Hepatocyte (in vitro differentiated cells): Measurements from ENCODE around the gene GALNT8. TPM values are rescaled to one million over a fixed set of nuclear protein-coding genes. Genes with fewer than 3 reads are reported as not detected.

Experiments
- DNase-seq: peaks from one replicate; pipeline ENCODE4 v3.0.0-alpha.2; 2016; ENCODE audit warnings: low spot score
- H2AFZ ChIP-seq: fragments of 200-600 bp; sonication (generic); 2 replicates; pipeline ENCODE4 v1.6.0; 2016; ENCODE audit warnings: antibody characterized with exemption, mild to moderate bottlenecking
- H3K27ac ChIP-seq: fragments of 200-600 bp; sonication (generic); 2 replicates; pipeline ENCODE4 v1.5.1; 2016; ENCODE audit warnings: mild to moderate bottlenecking
- H3K27me3 ChIP-seq: fragments of 200-600 bp; sonication (generic); 2 replicates; pipeline ENCODE4 v1.6.1; 2016
- H3K36me3 ChIP-seq: fragments of 200-600 bp; sonication (generic); replicated peaks from 2 replicates; pipeline ENCODE4 v1.5.1; 2016; ENCODE audit warnings: low read depth; ENCODE audit not compliant: insufficient read depth
- H3K4me1 ChIP-seq: fragments of 200-600 bp; sonication (generic); 2 replicates; pipeline ENCODE4 v1.5.1; 2016; ENCODE audit warnings: mild to moderate bottlenecking, moderate library complexity; ENCODE audit not compliant: insufficient read depth
- H3K4me2 ChIP-seq: fragments of 200-600 bp; sonication (generic); 2 replicates; pipeline ENCODE4 v1.6.0; 2016
- H3K4me3 ChIP-seq: fragments of 200-600 bp; sonication (generic); 2 replicates; pipeline ENCODE4 v1.5.1; 2016; ENCODE audit warnings: mild to moderate bottlenecking
- H3K79me2 ChIP-seq: fragments of 200-600 bp; sonication (generic); 2 replicates; pipeline ENCODE4 v1.6.0; 2017; ENCODE audit warnings: mild to moderate bottlenecking
- H3K9me2 ChIP-seq: fragments of 200-600 bp; sonication (generic); replicated peaks from 2 replicates; pipeline ENCODE4 v1.6.0; 2017; ENCODE audit warnings: mild to moderate bottlenecking; ENCODE audit not compliant: insufficient read depth
- H3K9me3 ChIP-seq: fragments of 200-600 bp; sonication (generic); 2 replicates; pipeline ENCODE4 v1.5.1; 2016; ENCODE audit warnings: low read depth, mild to moderate bottlenecking
- H4K20me1 ChIP-seq: fragments of 200-600 bp; sonication (generic); 2 replicates; pipeline ENCODE4 v1.6.0; 2016; ENCODE audit warnings: mild to moderate bottlenecking; ENCODE audit not compliant: insufficient read depth, poor library complexity, severe bottlenecking
- EZH2 ChIP-seq: fragments of 200-600 bp; sonication (generic); IDR thresholded peaks from 2 replicates; pipeline ENCODE4 v1.6.1; 2016; ENCODE audit warnings: antibody characterized with exemption, mild to moderate bottlenecking, borderline replicate concordance
- EZH2phosphoT487 ChIP-seq: fragments of 200-600 bp; sonication (generic); IDR thresholded peaks from one replicate; pipeline ENCODE4 v1.6.1; 2018; ENCODE audit warnings: antibody characterized with exemption, mild to moderate bottlenecking, low read depth, moderate library complexity; ENCODE audit not compliant: unreplicated experiment, severe bottlenecking
- WGBS: methylation state at CpG from one replicate; pipeline ENCODE4 v1.1.6; 2016; ENCODE audit warnings: low lambda C conversion rate; ENCODE audit errors: missing lambda C conversion rate; 5-methylcytosine and 5-hydroxymethylcytosine counted together
- polyA plus RNA-seq: library from polyadenylated mRNA; unstranded; fragments of >200 nt; fragmentation: Nextera tagmentation; extraction: Ambion mirVana; gene quantifications from 2 replicates; pipeline ENCODE4 v1.2.1, GENCODE V29; 2016
- total RNA-seq: library from RNA; depleted of rRNA; stranded (reverse); fragments of >200 nt; gene quantifications from 2 replicates; pipeline ENCODE4 v1.2.3, GENCODE V29; 2014
- TF ChIP-seq, protein P1 (sequence below): fragments of 200-600 bp; sonication (generic); IDR thresholded peaks from 2 replicates; pipeline ENCODE4 v1.5.1; 2016; ENCODE audit warnings: antibody characterized with exemption, mild to moderate bottlenecking; ENCODE audit not compliant: poor library complexity

The GALNT8 gene
- total and polyA plus RNA-seq, 2 experiments from 2014 or later = 1.0 to 2.5 TPM

GRCh38 chr12:4779749-4780148 lies 59.5 kb downstream of the GALNT8 start:
- Histone ChIP-seq H3K4me2 (no peak overlapping the region), H3K4me1 (no peaks in the 10 kb centered on the region), H4K20me1 (no peaks in the 10 kb centered on the region), H3K36me3 (no peaks in the 10 kb centered on the region), H3K27ac (no peak overlapping the region), H3K79me2 (no peaks in the 10 kb centered on the region), H3K9me3 (no peaks in the 10 kb centered on the region), H3K27me3 (no peaks in the 10 kb centered on the region), H2AFZ (no peak overlapping the region), H3K4me3 (no peak overlapping the region), H3K9me2 (no peaks in the 10 kb centered on the region)
- WGBS = 74% methylated on average over 8 of the region's 8 CpGs
- no peak for DNase-seq
- TF ChIP-seq EZH2 (no peak), EZH2phosphoT487 (no peak)
- TF ChIP-seq, protein P1, sequence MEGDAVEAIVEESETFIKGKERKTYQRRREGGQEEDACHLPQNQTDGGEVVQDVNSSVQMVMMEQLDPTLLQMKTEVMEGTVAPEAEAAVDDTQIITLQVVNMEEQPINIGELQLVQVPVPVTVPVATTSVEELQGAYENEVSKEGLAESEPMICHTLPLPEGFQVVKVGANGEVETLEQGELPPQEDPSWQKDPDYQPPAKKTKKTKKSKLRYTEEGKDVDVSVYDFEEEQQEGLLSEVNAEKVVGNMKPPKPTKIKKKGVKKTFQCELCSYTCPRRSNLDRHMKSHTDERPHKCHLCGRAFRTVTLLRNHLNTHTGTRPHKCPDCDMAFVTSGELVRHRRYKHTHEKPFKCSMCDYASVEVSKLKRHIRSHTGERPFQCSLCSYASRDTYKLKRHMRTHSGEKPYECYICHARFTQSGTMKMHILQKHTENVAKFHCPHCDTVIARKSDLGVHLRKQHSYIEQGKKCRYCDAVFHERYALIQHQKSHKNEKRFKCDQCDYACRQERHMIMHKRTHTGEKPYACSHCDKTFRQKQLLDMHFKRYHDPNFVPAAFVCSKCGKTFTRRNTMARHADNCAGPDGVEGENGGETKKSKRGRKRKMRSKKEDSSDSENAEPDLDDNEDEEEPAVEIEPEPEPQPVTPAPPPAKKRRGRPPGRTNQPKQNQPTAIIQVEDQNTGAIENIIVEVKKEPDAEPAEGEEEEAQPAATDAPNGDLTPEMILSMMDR = no peak

- Histone ChIP-seq H3K4me2 (no peak overlapping the region), H3K9me3 (no peaks in the 10 kb centered on the region), H3K9me2 (no peaks in the 10 kb centered on the region), H3K79me2 (no peaks in the 10 kb centered on the region), H2AFZ (no peak overlapping the region), H3K4me1 (no peaks in the 10 kb centered on the region), H3K27me3 (no peaks in the 10 kb centered on the region), H4K20me1 (no peaks in the 10 kb centered on the region), H3K4me3 (no peak overlapping the region), H3K27ac (no peak overlapping the region), H3K36me3 (no peaks in the 10 kb centered on the region)
- WGBS = 72% methylated on average over 9 of the region's 9 CpGs
- TF ChIP-seq EZH2 (no peak), EZH2phosphoT487 (no peak)
- TF ChIP-seq, protein P1 = no peak
- DNase-seq = no peak
These were observed 60.7 kb downstream of the GALNT8 start for GRCh38 chr12:4780641-4781611.

DNA sequence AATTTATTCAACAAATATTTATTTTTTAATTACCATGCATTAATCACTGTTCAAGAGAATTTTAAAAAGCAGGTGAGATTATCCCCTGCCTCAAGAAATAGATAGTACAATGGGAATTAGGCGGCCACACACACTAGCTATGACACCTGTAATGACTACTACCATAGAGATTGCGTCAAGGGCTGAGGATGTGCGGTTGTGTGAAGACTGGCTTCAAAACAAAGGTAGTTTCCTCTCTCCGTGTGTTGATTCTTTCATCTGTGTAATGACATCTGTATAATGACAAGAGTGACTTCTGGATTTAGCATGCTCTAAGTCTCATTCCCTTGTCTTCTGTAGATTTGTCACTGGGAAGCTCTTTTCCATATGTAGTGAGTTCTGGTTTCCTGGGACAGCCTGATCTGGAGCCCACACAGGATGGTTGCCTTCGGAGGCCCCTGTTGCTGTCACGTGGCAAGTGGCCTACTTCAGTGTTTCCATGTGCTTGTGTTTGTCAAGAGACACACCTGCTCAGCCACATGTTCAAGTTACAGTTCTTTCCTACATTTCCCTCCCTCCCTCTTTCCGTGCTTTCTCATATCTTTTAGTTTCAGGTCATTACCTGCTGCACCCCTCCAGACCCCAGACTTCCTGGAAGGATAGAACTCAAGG lies 64.3 kb downstream of the GALNT8 start:
- Histone ChIP-seq H3K27me3 (no peaks in the 10 kb centered on the region), H3K4me2 (no peak overlapping the region), H4K20me1 (no peaks in the 10 kb centered on the region), H3K4me3 (no peak overlapping the region), H2AFZ (no peak overlapping the region), H3K9me3 (no peaks in the 10 kb centered on the region), H3K4me1 (no peaks in the 10 kb centered on the region), H3K27ac (no peak overlapping the region), H3K36me3 (no peaks in the 10 kb centered on the region), H3K9me2 (no peaks in the 10 kb centered on the region), H3K79me2 (no peaks in the 10 kb centered on the region)
- TF ChIP-seq, protein P1 = no peak
- TF ChIP-seq EZH2 (no peak), EZH2phosphoT487 (no peak)
- WGBS = 93% methylated on average over 7 of the region's 7 CpGs
- DNase-seq = no peak
